Activated CD8-positive, alpha-beta memory T cell treated with anti-CD3 and anti-CD28 coated beads for 36 hours (primary cell): ENCODE measurements around the gene SLC41A1. TPM values are rescaled to one million over a fixed set of nuclear protein-coding genes. Genes with fewer than 3 reads are reported as not detected.

Experiments used
- CTCF ChIA-PET: fragments of 350-600 bp; sonication (Branson Sonifier 250); formaldehyde crosslinking; loops from one replicate; lab custom pipeline; 2021; ENCODE audit warnings: antibody characterized with exemption; lab: Charles Lee
- POLR2A ChIA-PET: fragments of 350-600 bp; sonication (Branson Sonifier 250); formaldehyde crosslinking; loops from one replicate; lab custom pipeline; 2021; ENCODE audit warnings: antibody characterized with exemption; lab: Charles Lee
- total RNA-seq, 2 experiments: library from RNA; stranded (reverse); gene quantifications; one replicate each; pipeline ENCODE4 v1.2.3, GENCODE V29; 2021

SLC41A1 gene
- total RNA-seq, 2 experiments from 2014 or later, result 28.8 to 29.4 TPM

DNA sequence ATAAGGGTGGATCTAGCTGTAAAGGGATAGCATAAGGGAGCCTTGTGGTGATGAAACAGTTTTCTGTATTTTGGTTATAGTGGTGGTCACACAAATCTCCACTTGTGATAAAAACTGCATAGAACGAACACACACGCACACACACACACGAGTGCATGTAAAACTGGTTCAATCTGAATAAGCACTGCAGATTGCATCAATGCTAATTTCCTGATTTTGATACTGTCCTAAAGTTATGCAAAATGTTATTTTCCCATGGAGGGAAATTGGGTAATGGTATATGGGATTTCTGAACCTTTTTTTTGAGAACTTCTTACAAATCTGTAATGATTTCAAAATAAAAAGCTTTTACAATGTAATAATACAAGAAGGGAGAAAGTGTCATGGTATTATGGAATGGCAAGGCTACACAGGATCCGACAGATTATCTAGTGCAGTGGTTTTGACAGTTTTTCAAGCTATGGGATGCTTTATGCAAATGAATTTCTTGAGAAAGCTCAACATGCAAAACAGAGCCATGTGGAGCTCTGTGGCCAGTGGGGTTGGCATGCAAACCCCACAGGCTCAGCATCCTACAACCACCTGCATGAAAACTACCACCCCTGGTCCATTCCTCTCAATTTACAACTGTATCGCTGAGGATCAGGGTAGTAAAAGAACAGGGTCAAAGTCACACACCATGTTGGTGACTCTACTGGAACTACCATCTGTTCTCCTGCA is 18.8 kb downstream of the SLC41A1 start:
- ChIA-PET CTCF (interaction anchor here (5.6 kb wide), 1 partner anchor 183 kb away, joined by 43 read pairs; no protein-coding TSS in a partner anchor), POLR2A (no interaction called here)

DNA sequence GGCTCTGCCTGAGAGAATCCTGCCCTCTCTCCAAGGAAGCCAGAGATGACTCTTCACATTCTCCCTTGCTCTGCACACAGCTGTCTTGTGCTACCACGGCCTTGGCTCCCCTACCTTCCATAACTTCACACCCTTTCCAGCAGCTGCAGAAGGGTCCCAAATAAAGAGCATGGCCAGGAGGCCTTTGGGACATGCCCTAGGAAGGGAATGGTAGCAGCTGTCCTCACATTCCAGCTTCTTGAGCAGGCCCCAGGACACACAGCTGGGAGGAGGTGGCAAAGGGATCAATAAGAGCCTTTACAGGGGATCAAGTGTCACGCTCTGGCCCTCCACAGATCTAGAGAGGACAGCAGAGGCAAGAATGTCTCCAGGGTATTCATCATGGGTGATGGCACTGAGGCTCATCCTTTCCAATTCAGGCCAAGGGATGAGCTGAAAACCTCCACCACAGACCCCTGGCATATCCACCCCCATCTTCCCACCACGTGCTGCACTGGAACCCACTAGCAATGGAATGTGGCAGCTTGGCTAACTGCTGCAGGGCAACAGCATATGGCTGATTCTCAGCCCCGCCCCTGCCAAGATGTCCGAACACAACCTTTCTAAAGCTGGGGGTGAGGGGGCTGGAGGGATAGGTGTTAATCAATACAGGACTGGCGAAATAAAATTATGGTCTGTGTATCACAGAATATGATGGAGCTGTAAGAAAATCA is 19.9 kb downstream of the SLC41A1 start:
- ChIA-PET CTCF (interaction anchor here (1.8 to 5.6 kb wide), 2 partner anchors 52 to 184 kb away, joined by 5 to 43 read pairs; no protein-coding TSS in a partner anchor), POLR2A (interaction anchor here (0.7 kb wide), 1 partner anchor 134 kb away, joined by 3 read pairs; no protein-coding TSS in a partner anchor)

DNA sequence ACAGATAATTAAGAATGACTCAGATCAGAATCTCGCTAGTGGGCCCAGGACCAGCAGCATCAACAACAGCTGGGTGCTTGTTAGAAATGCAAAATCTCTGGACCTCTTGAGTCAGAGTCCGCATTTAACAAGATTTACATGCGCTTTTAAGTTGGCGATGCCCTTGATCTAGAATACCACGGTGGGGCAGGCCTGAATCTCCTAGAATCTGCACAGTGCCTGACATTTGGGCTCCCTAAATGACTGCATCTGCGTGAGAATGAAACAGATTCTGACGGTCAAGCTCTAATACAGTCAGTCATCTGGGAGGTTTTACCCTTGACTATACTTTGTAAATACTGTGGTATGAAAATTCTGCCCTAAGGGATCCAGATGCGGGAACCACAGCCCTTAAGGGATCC is 20.5 kb downstream of the SLC41A1 start:
- ChIA-PET POLR2A (interaction anchor here (0.7 kb wide), 1 partner anchor 134 kb away, joined by 3 read pairs; no protein-coding TSS in a partner anchor), CTCF (interaction anchor here (0.7 to 5.6 kb wide), 8 partner anchors 10 to 185 kb away, joined by 3 to 43 read pairs (median 4); no protein-coding TSS in a partner anchor)

DNA sequence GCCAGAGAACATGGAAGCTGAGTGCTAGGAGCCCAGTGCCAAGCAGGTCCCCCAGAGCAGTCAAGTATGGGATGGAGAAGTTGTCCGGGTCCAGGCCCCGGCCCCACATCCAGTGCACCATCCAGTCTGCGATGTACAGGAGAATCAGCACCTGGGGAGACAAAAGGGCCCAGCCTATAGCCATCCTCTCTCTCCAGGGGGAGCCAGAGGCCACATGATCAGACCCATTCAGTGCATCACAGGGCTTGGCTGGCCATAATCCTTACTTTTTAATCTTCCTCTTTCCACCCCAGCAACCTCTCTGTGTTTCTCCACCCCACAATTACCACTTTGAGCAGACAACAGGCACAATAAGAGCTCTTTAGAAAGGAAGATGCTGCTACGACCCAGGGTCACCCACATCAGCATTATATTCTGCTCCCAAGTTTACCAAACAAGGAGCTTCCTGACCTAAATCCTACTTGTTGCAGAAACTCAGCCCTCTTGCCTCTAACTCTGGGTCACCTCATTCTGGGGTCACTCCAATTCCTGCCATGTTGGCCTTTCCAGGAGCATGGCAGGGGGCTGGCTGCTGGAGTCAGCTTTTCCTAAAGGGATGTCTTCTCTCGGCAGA is 21.3 kb downstream of the SLC41A1 start:
- CTCF ChIA-PET, result interaction anchor here (0.7 to 5.6 kb wide), 10 partner anchors 9 to 186 kb away, joined by 3 to 43 read pairs (median 4); no protein-coding TSS in a partner anchor
- POLR2A ChIA-PET, result no interaction called here

- CTCF ChIA-PET, result interaction anchor here (1.9 kb wide), 1 partner anchor 24 kb away, joined by 4 read pairs; no protein-coding TSS in a partner anchor
- POLR2A ChIA-PET, result no interaction called here
Measured at GRCh38 chr1:205787287-205787916, 25.6 kb downstream of the SLC41A1 start.

- POLR2A ChIA-PET, result no interaction called here
- CTCF ChIA-PET, result interaction anchor here (0.9 to 1.0 kb wide), 2 partner anchors 21 to 258 kb away, joined by 3 read pairs; no protein-coding TSS in a partner anchor
Measured at GRCh38 chr1:205786601-205787000, 26.4 kb downstream of the SLC41A1 start.

DNA sequence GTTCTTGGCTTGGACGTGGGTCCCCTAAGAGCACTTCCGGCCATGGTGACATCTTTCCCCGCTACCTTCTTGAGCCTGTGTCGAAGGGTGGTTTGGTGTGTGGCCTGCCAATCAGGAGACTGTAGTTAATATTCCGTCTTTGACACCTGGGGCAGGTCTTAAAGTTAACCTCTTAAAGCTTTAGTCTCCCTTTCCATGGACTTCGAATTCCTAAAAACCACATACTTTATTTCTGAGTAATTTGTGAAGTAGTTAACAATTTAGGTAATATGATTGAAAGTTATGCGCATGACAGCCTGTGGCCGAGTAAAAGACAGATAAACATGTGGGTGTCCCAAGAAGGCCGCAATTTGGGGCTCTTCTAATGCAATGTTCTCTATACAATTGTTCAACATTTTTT is 27.6 kb downstream of the SLC41A1 start:
- ChIA-PET CTCF (interaction anchor here (0.7 kb wide), 1 partner anchor 197 kb away, joined by 3 read pairs; no protein-coding TSS in a partner anchor), POLR2A (no interaction called here)

DNA sequence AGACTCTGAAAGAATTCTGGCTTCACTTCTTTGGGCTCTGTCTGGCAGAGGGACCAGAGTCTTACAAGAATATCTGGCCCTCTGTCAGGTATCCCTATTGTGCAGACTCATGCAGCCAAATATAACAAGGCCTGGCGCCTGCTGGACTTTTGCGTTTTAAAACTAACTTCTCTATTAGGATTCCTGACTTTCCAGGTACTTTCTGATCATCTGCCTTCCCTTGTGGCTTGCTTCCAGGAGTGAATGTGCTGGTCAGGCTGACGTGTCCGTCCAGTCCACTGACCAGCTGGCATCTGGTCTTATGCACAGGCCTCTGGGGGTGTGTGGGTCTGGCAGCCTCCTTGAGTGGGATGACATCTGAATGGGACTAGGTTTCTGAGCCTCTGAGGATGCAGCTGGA is 29.1 kb downstream of the SLC41A1 start:
- ChIA-PET CTCF (interaction anchor here (0.7 kb wide), 1 partner anchor 106 kb away, joined by 3 read pairs; no protein-coding TSS in a partner anchor), POLR2A (no interaction called here)

DNA sequence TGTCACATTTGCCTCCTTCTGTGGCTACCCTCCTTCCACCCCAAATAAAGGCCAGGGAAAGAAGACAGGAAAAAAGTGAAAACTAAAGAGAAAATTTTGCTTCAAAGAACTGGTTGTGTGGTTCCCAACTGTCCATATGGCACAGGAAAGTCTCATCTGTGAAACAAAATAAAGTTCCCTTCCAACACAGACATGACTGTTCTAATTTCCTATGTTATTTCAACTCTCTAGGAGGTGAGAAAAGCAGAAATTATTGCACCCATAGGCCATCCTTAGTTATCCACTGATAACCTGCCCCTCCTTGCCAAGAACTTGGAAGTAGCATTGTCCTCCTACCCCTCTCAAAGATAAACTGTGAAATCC is 29.6 kb downstream of the SLC41A1 start:
- ChIA-PET POLR2A (no interaction called here), CTCF (interaction anchor here (0.8 to 1.3 kb wide), 3 partner anchors 9 to 63 kb away, joined by 3 read pairs; no protein-coding TSS in a partner anchor)

DNA sequence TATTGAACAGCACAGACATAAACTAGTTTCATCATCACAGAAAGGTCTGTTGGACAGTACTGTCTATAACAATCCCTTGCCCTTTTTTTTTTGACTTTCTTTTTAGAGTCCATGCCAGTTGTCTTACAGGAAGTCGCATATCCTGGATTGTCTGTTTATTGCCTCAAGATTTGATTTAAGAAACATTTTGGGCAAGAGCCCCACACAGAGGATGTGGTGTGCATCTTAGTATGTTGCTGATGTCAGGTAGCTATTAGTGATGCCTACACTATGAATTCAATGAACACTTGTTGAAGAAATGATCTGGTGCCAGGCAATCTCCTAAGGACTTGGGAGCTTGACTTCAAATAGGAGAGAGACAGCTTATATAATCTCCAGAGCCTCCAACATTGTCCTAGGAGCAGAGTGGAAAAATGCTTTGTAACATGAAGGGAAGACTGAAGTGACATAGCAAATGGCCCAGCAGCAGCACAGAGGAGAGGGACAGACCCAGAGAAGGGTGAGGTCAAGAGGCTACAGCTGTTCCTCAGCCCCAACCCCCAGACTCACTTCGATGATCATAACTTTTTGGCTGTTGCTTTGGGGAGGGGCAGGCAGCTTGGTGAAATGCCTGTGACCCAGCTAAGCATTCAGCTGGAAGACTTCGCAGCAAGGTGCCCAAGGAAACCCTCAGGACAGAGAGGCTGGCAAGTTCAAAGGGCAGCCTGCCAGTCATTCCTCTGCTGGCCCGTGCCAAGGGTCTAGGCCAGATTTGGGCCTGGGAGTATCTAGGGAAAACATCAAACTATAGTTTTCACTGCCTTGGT is 30.2 kb downstream of the SLC41A1 start:
- ChIA-PET POLR2A (no interaction called here), CTCF (interaction anchor here (0.8 to 1.6 kb wide), 6 partner anchors 9 to 195 kb away, joined by 3 to 5 read pairs (median 3); no protein-coding TSS in a partner anchor)

GRCh38 chr1:205780335-205780734 is 32.7 kb downstream of the SLC41A1 start:
- POLR2A ChIA-PET, result no interaction called here
- CTCF ChIA-PET, result no interaction called here

- CTCF ChIA-PET, result no interaction called here
- POLR2A ChIA-PET, result no interaction called here
Measured at GRCh38 chr1:205777994-205778393, 35.0 kb downstream of the SLC41A1 start.

DNA sequence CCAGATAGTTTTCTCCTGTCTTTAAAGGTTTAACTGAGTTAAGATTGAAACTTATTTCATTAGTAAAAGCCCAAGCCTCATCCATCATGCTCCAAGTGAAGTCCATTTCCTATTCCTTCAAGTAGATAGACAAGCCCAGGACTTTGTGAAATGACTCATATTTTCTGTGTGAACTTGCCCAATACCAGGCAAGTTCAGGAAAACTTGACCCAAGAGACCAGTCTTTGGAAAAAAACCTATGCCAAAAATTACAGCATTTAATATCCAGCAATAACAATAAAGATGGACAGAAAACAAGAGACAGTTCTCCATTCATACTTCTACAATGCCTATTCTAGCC is 37.3 kb downstream of the SLC41A1 start:
- CTCF ChIA-PET, result interaction anchor here (1.9 to 2.0 kb wide), 2 partner anchors 64 to 117 kb away, joined by 4 to 8 read pairs; no protein-coding TSS in a partner anchor
- POLR2A ChIA-PET, result interaction anchor here (0.5 to 2.3 kb wide), 4 partner anchors 26 to 903 kb away, joined by 3 to 15 read pairs (median 3); partner anchors contain the start of gene NUCKS1

DNA sequence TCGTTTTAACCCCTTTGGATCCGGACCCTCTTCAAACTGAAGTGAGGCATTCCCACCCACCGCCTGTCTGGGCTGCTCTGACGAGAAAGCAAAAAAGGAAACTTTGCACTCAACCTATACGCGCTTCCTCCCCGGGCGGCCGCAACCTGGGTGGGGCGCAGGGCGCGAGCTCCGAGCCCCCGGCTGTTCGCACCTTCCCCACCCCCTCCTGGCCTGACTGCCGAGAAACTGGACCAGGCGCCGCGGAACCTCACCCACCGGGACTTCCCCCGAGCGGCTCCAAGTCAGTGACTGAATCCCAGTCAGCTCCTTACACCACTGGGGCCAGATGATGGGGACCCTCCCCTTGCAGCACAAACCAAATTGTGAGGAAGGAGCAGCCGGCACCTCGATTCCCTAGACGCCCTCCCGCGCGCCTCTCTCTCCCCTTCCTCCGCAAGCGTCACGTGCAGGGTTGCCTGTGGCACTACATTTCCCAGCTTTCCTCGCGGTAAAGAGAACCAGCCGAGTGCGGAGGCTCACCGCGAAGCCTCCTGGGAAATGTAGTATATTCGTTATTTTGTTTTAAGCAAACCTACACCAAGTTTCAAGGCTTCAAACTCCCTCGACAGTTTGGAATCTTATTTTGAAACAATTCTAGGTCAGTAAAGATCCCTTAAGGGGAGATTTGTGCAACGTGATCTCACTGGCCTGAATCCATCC is 37.8 kb downstream of the SLC41A1 start, which contains the start of gene RAB29:
Gene RAB29 (minus strand): TSS at position 468 of the 702 bp plus-strand sequence. CDS start 526 bp downstream, outside the sequence.
- CTCF ChIA-PET, result interaction anchor here (1.9 to 2.0 kb wide), 2 partner anchors 64 to 117 kb away, joined by 4 to 8 read pairs; no protein-coding TSS in a partner anchor
- POLR2A ChIA-PET, result interaction anchor here (0.5 to 2.3 kb wide), 4 partner anchors 26 to 604 kb away, joined by 3 to 15 read pairs (median 4); partner anchors contain the start of gene NUCKS1

GRCh38 chr1:205774198-205775014 is 38.6 kb downstream of the SLC41A1 start:
- CTCF ChIA-PET, result interaction anchor here (0.7 to 2.7 kb wide), 4 partner anchors 25 to 176 kb away, joined by 3 to 8 read pairs (median 6); partner anchors contain the start of gene NUCKS1
- POLR2A ChIA-PET, result interaction anchor here (2.3 kb wide), 1 partner anchor 25 kb away, joined by 15 read pairs; the partner anchor contains the start of gene NUCKS1

DNA sequence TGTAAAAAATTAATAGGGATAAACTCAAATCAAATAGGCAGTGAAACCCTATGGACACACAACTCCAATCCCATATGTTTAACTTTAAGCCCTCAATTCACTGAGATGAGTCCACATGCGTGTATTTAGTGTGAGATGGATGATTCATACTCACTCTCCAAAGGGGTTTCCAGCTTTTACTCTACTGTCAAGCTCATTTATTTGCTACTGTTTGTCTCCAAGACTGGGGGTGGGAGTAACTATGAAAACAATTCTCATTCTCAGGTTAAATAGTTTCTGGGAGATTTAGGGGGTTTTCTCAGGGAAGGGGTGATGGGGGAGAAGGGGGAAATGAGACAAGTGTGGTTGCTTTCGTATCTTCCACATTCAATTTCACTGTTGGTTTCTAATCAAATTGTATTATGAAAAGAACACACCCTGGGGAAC is 40.4 kb downstream of the SLC41A1 start:
- CTCF ChIA-PET, result interaction anchor here (0.7 to 2.7 kb wide), 6 partner anchors 10 to 140 kb away, joined by 3 to 8 read pairs (median 3); partner anchors contain the start of gene NUCKS1
- POLR2A ChIA-PET, result interaction anchor here (0.7 to 1.8 kb wide), 4 partner anchors 9 to 26 kb away, joined by 3 to 20 read pairs (median 6); partner anchors contain the start of gene NUCKS1
